ENCODE results near the gene SLC1A5. TPM values are rescaled to one million over a fixed set of nuclear protein-coding genes. Genes with fewer than 3 reads are reported as not detected.
A peak's percentile ranks its signal among the peaks of the same experiment; 100 is the strongest.
"Not testable (repeated sequence)": the region's sequence is repeated elsewhere in the genome, so short reads cannot be mapped to it uniquely, and the experiment has no call there.

The SLC1A5 gene
- polyA plus RNA-seq, 2 donors: 40.3 to 84.4 TPM

DNA sequence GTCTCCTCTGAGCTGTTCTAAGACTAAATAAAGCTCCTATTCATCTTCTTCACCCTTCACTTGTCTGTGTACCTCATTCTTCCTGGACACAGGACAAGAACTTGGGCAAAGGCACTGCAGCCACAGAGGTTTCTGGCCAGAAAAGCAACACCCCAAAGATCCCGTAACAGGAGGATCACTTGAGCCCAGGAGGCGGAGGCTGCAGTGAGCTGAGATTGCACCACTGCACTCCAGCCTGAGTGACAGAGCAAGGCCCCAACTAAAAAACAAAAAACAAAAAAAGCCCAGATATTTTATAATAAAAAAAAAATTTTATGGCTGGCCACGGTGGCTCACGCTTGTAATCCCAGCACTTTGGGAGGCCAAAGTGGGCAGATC, 34.0 kb upstream of the SLC1A5 start:
- H3K27me3 ChIP-seq (ENCODE audit: control insufficient read depth in 1 of 2, insufficient read depth in 2 of 2, low read length in 2 of 2); H3K36me3 ChIP-seq (ENCODE audit: control insufficient read depth in 2 of 2, insufficient read depth in 2 of 2, low read length in 1 of 2); H3K4me3 ChIP-seq (ENCODE audit: low read depth in 1 of 2, low read length in 2 of 2); H3K9me3 ChIP-seq (ENCODE audit: control insufficient read depth in 2 of 2, insufficient read depth in 1 of 2, low read depth in 1 of 2, low read length in 1 of 2); H3K27ac ChIP-seq (ENCODE audit: low read depth in 2 of 2, low read length in 1 of 2): not testable (repeated sequence)
- peaks cover 3 to 19% of the 10 kb centered on the region in 2 donors for H3K4me1 ChIP-seq (ENCODE audit: control insufficient read depth in 2 of 2, insufficient read depth in 2 of 2, low read length in 1 of 2)
- 78 to 84% methylated on average over 4 of the region's 4 CpGs for WGBS, 2 donors

DNA sequence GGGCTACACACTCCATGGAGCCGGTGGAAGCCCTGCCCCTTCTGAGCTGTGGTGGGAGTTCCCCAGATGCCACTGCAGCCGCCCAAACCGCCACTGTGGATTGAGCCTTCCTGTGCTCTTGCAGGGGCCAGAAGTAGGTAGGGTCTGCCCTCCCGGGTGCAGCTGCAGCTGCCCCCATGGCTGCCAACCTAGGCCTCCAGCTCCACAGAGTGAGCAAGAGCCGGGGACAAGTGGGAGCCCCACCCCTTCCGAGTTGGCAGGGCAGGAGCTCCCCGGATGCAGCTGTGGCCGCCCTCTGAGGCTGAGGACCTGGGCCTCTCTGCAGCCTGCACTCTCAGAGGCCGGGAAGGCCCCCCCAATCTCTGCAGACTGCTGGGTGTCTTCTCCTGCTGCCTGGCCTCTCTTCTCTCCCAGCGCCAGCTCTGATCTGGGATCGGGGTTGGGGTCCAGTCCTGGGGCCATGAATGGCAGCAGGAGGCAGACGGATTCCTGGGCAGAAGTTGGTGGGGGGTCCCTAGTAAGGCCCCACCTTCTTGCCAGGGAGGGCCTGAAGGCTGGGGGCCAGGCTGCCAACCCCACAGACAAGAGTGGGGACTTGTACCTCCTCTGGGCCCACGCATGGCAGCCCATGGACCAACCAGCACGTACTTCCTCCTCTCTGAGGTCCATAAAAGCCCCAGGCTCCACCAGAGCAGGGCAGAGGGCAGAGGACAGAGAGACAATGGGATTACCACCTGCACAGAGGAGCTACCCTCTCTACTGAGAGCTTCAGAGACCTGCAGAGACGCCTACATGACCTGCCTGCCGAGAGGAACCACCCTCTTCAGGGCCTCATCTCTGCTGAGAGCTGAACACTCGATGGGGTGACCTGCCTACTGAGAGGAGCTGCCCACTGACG, 33.4 kb upstream of the SLC1A5 start:
- Histone ChIP-seq H3K27ac (ENCODE audit: low read depth in 2 of 2, low read length in 1 of 2) (peak overlapping the region in 1 of 2 donors; percentile 16), H3K9me3 (ENCODE audit: control insufficient read depth in 2 of 2, insufficient read depth in 1 of 2, low read depth in 1 of 2, low read length in 1 of 2) (no peaks in the 10 kb centered on the region), H3K36me3 (ENCODE audit: control insufficient read depth in 2 of 2, insufficient read depth in 2 of 2, low read length in 1 of 2) (no peaks in the 10 kb centered on the region), H3K4me3 (ENCODE audit: low read depth in 1 of 2, low read length in 2 of 2) (no peak overlapping the region), H3K4me1 (ENCODE audit: control insufficient read depth in 2 of 2, insufficient read depth in 2 of 2, low read length in 1 of 2) (peaks cover 3 to 19% of the 10 kb centered on the region in 2 donors), H3K27me3 (ENCODE audit: control insufficient read depth in 1 of 2, insufficient read depth in 2 of 2, low read length in 2 of 2) (no peaks in the 10 kb centered on the region)
- 65% methylated on average over 17 to 18 of the region's 18 CpGs for WGBS, 2 donors

DNA sequence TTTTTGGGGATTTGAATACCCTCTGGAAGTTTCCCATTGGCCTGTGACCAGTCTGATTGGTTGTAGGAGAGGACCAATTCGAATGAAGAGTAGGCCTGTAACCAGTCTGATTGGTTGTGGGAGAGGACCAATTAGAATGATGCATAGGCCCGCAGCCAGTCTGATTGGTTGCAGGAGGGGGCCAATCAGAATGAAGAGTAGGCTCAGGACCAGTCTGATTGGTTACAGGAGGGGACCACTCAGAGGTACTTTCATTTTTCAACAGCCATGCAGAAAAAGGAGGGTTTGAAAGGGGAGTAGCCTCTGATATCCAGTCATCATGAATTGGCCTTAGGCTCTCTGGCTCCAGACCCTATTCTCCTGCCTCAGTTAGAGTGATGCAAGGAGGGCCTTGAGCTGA, 30.4 kb upstream of the SLC1A5 start:
- Histone ChIP-seq H3K4me3 (ENCODE audit: low read depth in 1 of 2, low read length in 2 of 2) (no peak overlapping the region), H3K9me3 (ENCODE audit: control insufficient read depth in 2 of 2, insufficient read depth in 1 of 2, low read depth in 1 of 2, low read length in 1 of 2) (no peaks in the 10 kb centered on the region), H3K27me3 (ENCODE audit: control insufficient read depth in 1 of 2, insufficient read depth in 2 of 2, low read length in 2 of 2) (no peaks in the 10 kb centered on the region), H3K4me1 (ENCODE audit: control insufficient read depth in 2 of 2, insufficient read depth in 2 of 2, low read length in 1 of 2) (peaks cover 3 to 15% of the 10 kb centered on the region in 2 donors), H3K27ac (ENCODE audit: low read depth in 2 of 2, low read length in 1 of 2) (no peak overlapping the region), H3K36me3 (ENCODE audit: control insufficient read depth in 2 of 2, insufficient read depth in 2 of 2, low read length in 1 of 2) (no peaks in the 10 kb centered on the region)
- 94 to 97% methylated on average over 2 of the region's 2 CpGs for WGBS, 2 donors

DNA sequence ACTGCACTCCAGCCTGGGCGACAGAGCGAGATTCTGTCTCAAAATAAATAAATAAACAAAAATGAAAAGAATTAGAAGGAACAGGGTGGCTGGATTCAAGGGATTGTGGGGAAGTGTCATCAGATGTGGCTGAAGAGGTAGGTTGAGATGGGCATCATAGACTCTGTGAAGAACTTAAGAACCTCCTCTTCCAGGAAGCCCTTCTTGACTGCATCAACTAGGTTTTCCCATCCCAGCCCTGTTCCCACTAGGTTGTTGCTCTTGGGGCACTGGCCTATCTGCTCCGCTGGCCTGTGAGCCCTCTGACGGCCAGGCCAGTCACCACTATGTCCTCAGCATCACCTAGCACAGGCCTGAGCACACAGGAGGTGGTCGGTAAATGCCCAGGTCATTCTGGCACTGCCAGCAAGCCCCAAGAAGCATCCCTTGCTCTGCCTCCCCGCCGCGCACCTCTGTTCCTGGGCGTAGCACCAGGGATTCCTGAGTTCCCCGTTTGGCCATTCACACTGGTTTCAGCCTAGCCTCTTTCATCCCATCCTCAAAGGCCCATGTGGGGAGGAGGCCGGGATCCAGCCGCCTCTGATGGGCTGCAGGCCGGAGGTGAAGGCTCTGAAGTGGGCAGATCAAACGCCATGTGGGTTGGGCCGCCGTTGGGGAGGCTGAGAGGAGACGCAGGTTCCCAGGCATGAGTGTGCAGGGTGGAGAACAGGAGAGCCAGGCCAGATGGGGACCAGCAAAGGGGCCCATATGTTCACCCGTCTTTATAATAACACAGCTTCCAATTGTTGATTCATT, 27.6 kb upstream of the SLC1A5 start:
- no peaks in the 10 kb centered on the region for H3K9me3 ChIP-seq (ENCODE audit: control insufficient read depth in 2 of 2, insufficient read depth in 1 of 2, low read depth in 1 of 2, low read length in 1 of 2)
- no peak overlapping the region for H3K27ac ChIP-seq (ENCODE audit: low read depth in 2 of 2, low read length in 1 of 2)
- H3K27me3 ChIP-seq (ENCODE audit: control insufficient read depth in 1 of 2, insufficient read depth in 2 of 2, low read length in 2 of 2): no peaks in the 10 kb centered on the region
- peaks cover 0 to 5% of the 10 kb centered on the region in 2 donors for H3K4me1 ChIP-seq (ENCODE audit: control insufficient read depth in 2 of 2, insufficient read depth in 2 of 2, low read length in 1 of 2)
- WGBS, 2 donors: 79 to 80% methylated on average over 18 of the region's 18 CpGs
- H3K4me3 ChIP-seq (ENCODE audit: low read depth in 1 of 2, low read length in 2 of 2): no peak overlapping the region
- H3K36me3 ChIP-seq (ENCODE audit: control insufficient read depth in 2 of 2, insufficient read depth in 2 of 2, low read length in 1 of 2): no peaks in the 10 kb centered on the region

DNA sequence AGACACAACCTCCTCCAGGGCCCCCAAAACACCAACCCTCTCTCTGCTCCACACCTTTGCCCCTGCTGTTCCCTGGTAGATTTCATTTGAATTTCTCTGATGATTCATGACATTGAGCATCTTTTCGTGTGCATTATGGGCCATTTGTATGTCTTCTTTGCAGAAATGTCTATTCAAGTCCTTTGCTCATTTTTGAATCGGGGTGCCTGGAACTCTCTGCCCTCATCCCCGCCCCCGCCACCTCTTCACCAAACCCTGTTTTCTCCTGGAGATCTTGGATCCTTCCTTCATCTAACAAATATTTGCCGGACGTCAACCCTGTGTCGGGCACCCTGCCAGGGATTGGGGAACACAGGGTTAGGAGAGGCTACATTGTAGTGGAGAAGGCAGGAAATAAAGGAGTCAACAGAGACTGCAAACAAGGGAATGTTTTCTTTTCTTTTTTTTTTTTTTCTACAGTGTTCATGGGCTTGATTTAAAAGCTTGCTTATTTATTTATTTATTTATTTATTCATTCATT, 25.5 kb upstream of the SLC1A5 start:
- WGBS, 2 donors: 49% methylated on average over 7 of the region's 7 CpGs
- Histone ChIP-seq H3K36me3 (ENCODE audit: control insufficient read depth in 2 of 2, insufficient read depth in 2 of 2, low read length in 1 of 2) (no peaks in the 10 kb centered on the region), H3K27me3 (ENCODE audit: control insufficient read depth in 1 of 2, insufficient read depth in 2 of 2, low read length in 2 of 2) (no peaks in the 10 kb centered on the region), H3K9me3 (ENCODE audit: control insufficient read depth in 2 of 2, insufficient read depth in 1 of 2, low read depth in 1 of 2, low read length in 1 of 2) (no peaks in the 10 kb centered on the region), H3K4me3 (ENCODE audit: low read depth in 1 of 2, low read length in 2 of 2) (no peak overlapping the region), H3K27ac (ENCODE audit: low read depth in 2 of 2, low read length in 1 of 2) (no peak overlapping the region), H3K4me1 (ENCODE audit: control insufficient read depth in 2 of 2, insufficient read depth in 2 of 2, low read length in 1 of 2) (no peaks in the 10 kb centered on the region)

DNA sequence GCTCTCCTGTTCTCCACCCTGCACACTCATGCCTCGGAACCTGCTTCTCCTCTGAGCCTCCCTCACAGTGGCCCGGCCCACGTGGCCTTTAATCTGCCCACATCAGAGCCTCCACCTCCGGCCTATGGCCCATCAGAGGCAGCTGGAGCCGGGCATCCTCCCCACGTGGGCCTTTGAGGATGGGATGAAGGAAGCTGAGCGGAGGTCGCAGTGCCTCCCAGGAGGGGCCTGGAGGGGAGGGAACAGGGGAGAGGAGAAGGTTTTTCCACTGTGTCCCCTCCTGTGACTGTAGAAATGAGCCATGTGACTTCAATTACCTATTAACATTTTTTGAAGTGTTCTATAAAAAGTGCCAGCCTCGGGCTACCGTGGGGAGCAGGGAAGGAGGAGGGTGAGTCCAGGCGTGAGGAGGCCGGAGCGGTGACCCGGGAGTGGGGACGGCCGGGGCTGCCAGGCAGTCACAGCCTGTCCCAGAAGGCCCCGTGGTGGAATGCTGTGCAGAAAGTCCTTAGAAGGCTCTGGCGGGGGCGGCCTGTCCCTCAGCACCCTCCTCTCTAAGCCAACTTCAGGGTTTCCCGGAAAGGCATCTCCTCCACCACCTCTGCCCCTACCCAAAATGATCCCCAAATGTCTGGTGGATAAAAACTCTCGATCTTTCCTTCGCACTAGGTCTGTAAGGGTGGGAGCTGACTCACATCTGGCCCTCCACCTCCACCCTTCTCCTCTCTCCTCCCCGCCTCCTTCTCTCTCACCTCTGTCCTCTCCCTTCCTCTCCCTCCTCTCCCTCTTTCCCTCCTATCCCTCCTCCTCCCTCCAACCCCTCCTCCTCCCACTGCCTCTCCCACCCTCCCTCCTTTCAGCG, 24.8 kb upstream of the SLC1A5 start:
- Histone ChIP-seq H3K4me1 (ENCODE audit: control insufficient read depth in 2 of 2, insufficient read depth in 2 of 2, low read length in 1 of 2) (no peaks in the 10 kb centered on the region), H3K9me3 (ENCODE audit: control insufficient read depth in 2 of 2, insufficient read depth in 1 of 2, low read depth in 1 of 2, low read length in 1 of 2) (no peaks in the 10 kb centered on the region), H3K36me3 (ENCODE audit: control insufficient read depth in 2 of 2, insufficient read depth in 2 of 2, low read length in 1 of 2) (no peaks in the 10 kb centered on the region), H3K27ac (ENCODE audit: low read depth in 2 of 2, low read length in 1 of 2) (no peak overlapping the region), H3K27me3 (ENCODE audit: control insufficient read depth in 1 of 2, insufficient read depth in 2 of 2, low read length in 2 of 2) (no peaks in the 10 kb centered on the region), H3K4me3 (ENCODE audit: low read depth in 1 of 2, low read length in 2 of 2) (no peak overlapping the region)
- WGBS, 2 donors: 74 to 75% methylated on average over 24 of the region's 24 CpGs

DNA sequence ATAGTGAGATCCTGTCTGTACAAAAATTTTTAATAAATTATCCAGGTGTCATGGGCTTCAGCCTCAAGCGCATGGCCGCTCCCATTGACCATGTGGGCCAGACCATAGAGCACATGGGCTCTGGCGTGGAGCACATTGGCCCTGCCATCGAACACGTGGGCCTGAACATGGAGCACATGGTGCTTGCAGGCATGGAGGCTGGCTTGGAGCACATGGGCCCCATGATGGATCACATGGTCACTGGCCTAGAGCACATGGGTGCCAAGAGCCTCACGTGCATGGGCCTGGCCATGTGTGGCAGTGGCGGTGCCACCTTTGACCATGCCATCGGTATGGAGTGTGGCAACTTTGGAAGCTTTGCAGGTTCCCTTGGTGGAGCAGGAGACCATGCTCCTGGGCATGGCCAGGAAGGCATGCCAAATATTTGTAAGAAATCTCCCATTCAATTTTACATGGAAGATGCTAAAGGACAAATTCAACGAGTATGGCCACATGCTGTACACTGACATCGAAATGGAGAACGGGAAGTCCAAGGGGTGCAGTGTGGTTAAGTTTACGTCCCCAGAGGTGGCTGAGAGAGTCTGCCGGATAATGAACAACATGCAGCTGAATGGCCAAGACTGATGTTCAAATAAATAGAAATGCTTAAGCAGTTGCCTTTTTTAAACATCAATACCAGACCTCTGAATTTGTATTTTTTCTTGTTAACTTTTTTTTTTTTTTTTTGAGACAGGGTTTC, 21.3 kb upstream of the SLC1A5 start:
- no peaks in the 10 kb centered on the region for H3K9me3 ChIP-seq (ENCODE audit: control insufficient read depth in 2 of 2, insufficient read depth in 1 of 2, low read depth in 1 of 2, low read length in 1 of 2)
- H3K27me3 ChIP-seq (ENCODE audit: control insufficient read depth in 1 of 2, insufficient read depth in 2 of 2, low read length in 2 of 2): no peaks in the 10 kb centered on the region
- no peaks in the 10 kb centered on the region for H3K36me3 ChIP-seq (ENCODE audit: control insufficient read depth in 2 of 2, insufficient read depth in 2 of 2, low read length in 1 of 2)
- H3K4me1 ChIP-seq (ENCODE audit: control insufficient read depth in 2 of 2, insufficient read depth in 2 of 2, low read length in 1 of 2): no peaks in the 10 kb centered on the region
- no peak overlapping the region for H3K4me3 ChIP-seq (ENCODE audit: low read depth in 1 of 2, low read length in 2 of 2)
- no peak overlapping the region for H3K27ac ChIP-seq (ENCODE audit: low read depth in 2 of 2, low read length in 1 of 2)
- 89 to 94% methylated on average over 13 of the region's 13 CpGs for WGBS, 2 donors

DNA sequence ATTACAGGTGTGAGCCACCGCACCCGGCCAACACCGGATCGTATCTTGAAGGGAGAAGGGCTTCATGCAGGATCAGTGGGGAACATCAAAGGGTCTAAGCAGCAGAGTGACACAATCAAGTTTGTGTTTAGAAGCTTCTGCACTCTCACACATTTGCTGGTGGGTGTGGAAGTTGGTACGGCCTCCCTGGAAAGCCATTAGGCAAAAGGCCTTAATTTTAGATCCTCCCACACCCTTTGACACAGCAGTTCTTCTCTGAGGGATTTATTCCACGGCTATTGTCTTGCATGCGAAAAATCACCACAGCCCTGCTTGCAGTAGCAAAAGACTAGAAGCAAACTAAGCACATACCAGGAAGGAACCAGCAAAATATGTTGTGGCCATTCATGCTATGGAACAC, 18.3 kb upstream of the SLC1A5 start:
- Histone ChIP-seq H3K36me3 (ENCODE audit: control insufficient read depth in 2 of 2, insufficient read depth in 2 of 2, low read length in 1 of 2) (no peaks in the 10 kb centered on the region), H3K4me3 (ENCODE audit: low read depth in 1 of 2, low read length in 2 of 2) (no peak overlapping the region), H3K27me3 (ENCODE audit: control insufficient read depth in 1 of 2, insufficient read depth in 2 of 2, low read length in 2 of 2) (no peaks in the 10 kb centered on the region), H3K9me3 (ENCODE audit: control insufficient read depth in 2 of 2, insufficient read depth in 1 of 2, low read depth in 1 of 2, low read length in 1 of 2) (no peaks in the 10 kb centered on the region), H3K27ac (ENCODE audit: low read depth in 2 of 2, low read length in 1 of 2) (peak overlapping the region in 1 of 2 donors; percentile 3), H3K4me1 (ENCODE audit: control insufficient read depth in 2 of 2, insufficient read depth in 2 of 2, low read length in 1 of 2) (peaks cover 0 to 3% of the 10 kb centered on the region in 2 donors)
- WGBS, 2 donors: 77 to 78% methylated on average over 7 of the region's 7 CpGs

Measured in esophagus (tissue), 2 donors.